HG03103 (cell line): Measurements from ENCODE around the gene NCKAP5.
"Not testable (repeated sequence)": the region's sequence is repeated elsewhere in the genome, so short reads cannot be mapped to it uniquely, and the experiment has no call there.

Source experiments
- ATAC-seq: cut with Tn5 transposase; IDR thresholded peaks from one replicate; pipeline ENCODE4 v1.9.1; 2021; ENCODE audit warnings: low read depth; ENCODE audit not compliant: unreplicated experiment

Gene NCKAP5

GRCh38 chr2:133525613-133526529, 42.4 kb downstream of the NCKAP5 start:
- ATAC-seq = no peak

- no peak for ATAC-seq
Measured at GRCh38 chr2:133525090-133525489, 43.2 kb downstream of the NCKAP5 start.

- ATAC-seq = no peak
Measured at GRCh38 chr2:133523406-133523805, 44.9 kb downstream of the NCKAP5 start.

GRCh38 chr2:133522204-133522603, 46.1 kb downstream of the NCKAP5 start:
- no peak for ATAC-seq

GRCh38 chr2:133521146-133521745, 47.0 kb downstream of the NCKAP5 start:
- ATAC-seq = no peak

GRCh38 chr2:133519677-133520076, 48.6 kb downstream of the NCKAP5 start:
- not testable (repeated sequence) for ATAC-seq

GRCh38 chr2:133518700-133519344, 49.4 kb downstream of the NCKAP5 start:
- ATAC-seq = no peak

GRCh38 chr2:133517876-133518275, 50.4 kb downstream of the NCKAP5 start:
- no peak for ATAC-seq

- ATAC-seq = no peak
Measured at GRCh38 chr2:133516405-133517026, 51.7 kb downstream of the NCKAP5 start.

GRCh38 chr2:133515271-133515670, 53.0 kb downstream of the NCKAP5 start:
- no peak for ATAC-seq

GRCh38 chr2:133513893-133514292, 54.4 kb downstream of the NCKAP5 start:
- no peak for ATAC-seq

- ATAC-seq = no peak
Measured at GRCh38 chr2:133512121-133512520, 56.1 kb downstream of the NCKAP5 start.

- no peak for ATAC-seq
Measured at GRCh38 chr2:133511679-133512078, 56.6 kb downstream of the NCKAP5 start.

GRCh38 chr2:133509777-133510176, 58.5 kb downstream of the NCKAP5 start:
- ATAC-seq = no peak

GRCh38 chr2:133508546-133509165, 59.6 kb downstream of the NCKAP5 start:
- ATAC-seq = no peak

- no peak for ATAC-seq
Measured at GRCh38 chr2:133506996-133507395, 61.3 kb downstream of the NCKAP5 start.

- no peak for ATAC-seq
Measured at GRCh38 chr2:133504566-133505505, 63.4 kb downstream of the NCKAP5 start.

GRCh38 chr2:133503927-133504326, 64.3 kb downstream of the NCKAP5 start:
- no peak for ATAC-seq

GRCh38 chr2:133503323-133503722, 64.9 kb downstream of the NCKAP5 start:
- peak; percentile 67 for ATAC-seq
